HG03159 (cell line): ENCODE data around the gene DERL3.

Experiments
- ATAC-seq: cut with Tn5 transposase; IDR thresholded peaks from one replicate; pipeline ENCODE4 v1.9.1; 2021; ENCODE audit warnings: mild to moderate bottlenecking, moderate library complexity; ENCODE audit not compliant: unreplicated experiment

The DERL3 gene

DNA sequence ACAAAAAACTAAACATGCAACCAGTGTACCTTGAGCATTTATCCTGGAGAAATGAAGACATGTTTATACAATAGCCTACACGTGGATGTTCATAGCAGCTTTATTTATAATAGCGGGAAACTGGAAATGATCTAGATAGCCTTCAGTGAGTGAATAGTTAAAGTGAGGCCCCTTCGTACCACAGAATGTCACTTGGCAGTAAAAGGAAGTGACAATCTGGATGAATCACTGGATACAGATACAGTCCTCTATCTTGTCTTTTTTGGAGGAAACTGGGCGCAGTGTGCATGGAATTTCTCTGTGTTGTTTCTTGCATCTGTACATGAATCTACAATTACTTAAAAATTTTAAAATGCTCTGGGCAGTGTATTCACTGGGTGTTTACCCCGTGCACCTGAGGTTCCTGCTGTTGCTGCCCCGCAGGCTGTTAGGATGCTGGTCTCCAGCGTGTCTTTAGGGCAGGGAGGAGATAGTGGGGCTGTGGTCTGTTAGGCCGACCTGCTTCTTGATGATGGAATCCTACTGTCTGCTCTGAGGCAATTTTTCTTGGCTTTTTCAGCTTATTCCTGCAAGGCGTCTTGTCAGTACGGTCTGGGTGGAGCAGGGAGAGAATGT is 23.2 kb downstream of the DERL3 start:
- no peak for ATAC-seq

DNA sequence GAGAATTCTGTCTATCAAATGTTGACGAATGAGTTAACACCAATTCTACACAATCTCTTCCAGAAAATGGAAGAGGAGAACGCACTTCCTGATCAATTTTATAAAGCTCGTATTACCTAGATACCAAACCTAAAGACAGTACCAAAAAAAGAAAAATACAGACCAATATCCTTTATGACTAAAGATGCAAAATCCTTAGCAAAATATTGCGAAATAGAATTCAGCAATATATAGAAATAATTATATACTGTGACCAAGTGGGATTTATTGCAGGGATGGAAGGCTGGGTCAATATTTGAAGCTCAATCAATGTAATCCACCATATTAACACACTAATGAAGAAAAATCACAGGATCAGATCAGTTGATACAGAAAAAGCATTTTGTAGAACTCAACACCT is 26.4 kb downstream of the DERL3 start:
- no peak for ATAC-seq

DNA sequence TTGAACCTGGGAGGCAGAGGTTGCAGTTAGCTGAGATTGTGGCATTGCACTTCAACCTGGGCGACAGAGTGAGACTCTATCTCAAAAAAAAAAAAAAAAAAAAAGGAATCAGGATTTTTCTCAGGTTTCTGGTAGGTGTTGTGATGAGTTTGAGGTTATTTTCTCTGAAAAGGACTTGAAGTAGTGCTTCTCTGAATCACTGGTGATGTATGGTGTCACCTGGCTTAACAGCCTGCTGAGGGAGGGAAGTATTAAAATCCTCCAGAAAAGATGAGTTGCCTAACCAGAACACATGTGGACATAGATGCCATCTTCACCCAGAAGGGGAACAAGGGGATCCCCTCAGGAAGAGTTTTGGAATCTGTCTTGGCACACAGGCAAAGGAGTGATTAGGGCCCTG is 32.0 kb downstream of the DERL3 start:
- ATAC-seq, result no peak

DNA sequence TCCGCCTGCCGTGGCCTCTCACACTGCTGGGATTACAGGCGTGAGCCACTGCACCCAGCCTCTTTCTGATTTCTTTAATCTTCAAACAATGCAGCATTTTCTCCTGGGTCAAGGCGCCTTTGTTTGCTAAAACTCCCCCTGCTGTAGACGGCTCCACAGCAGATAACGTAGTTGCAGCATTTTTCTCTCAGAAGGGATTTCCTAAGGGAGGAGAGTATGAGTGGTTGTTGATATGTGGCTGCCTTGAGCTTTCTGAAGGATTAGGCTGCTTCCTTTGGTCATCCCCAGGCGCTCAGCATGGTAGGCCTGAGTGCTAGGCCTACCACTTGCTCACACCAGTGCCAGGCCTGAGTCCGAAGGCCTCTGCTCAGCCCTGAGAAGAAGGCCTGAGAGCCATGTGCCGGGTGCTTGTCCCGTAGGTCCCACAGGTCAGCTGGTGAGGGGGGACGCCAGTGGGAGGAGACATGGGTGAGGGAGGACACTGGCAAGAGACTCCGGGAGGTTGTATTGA is 34.0 kb downstream of the DERL3 start:
- ATAC-seq, result no peak

DNA sequence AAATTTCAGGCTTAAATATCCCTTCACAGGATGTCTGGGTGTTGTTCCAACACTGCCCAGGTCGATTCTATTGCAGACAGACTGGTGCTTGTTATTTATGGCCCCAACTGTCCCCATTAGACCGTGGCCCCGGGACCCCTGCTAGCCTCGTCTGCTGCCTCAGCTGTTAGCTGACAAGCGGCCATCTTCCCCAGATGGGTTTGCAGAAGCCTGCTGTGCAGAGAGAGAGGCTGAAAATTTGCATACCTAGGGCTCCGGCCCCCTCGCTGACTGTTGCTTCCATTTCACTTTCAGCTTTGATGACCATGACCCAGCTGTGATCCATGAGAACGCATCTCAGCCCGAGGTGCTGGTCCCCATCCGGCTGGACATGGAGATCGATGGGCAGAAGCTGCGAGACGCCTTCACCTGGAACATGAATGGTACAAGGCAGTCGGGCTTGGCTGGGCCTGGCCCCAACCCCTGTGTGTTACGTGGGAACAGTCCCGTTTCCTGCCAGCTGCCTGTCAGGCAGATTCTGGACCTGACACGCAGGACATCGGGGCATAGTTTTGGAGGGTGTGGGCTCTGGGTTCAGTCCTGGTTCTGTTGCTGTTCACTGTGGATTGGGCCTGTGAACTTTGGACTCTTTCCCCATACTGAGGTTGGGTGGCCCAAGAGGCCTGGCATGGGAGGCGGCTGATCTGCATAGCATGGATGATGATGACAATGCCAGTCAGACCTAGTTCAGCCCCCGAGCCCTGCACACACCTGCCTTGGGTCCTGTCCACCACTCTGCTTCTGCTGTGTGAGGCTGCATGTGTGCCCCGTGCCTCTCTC is 35.6 kb downstream of the DERL3 start:
- ATAC-seq, result no peak

DNA sequence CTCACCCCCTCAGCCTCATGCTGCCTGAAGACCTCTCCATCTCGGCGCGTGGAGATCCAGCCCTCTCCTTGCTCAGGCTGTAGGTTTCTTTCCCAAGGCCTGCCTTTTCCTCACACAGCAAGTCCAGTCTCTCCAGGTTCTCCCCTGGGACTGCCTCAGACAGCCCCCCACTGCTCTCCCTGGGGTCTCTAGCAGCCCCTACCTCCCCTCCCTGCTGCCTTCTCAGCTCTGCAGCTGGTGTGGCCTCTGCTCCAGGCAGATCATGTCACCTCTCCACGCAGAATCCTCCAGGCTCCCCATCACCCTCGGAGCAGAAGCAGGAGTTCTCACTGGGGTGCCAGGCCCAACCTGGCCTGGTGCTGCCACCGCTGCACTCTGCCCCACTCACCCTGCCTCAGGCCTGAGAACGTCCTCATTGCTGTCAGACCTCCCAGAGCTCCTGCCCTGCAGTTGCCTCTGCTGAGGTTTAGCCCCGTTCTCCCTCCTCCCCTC is 36.9 kb downstream of the DERL3 start:
- no peak for ATAC-seq

DNA sequence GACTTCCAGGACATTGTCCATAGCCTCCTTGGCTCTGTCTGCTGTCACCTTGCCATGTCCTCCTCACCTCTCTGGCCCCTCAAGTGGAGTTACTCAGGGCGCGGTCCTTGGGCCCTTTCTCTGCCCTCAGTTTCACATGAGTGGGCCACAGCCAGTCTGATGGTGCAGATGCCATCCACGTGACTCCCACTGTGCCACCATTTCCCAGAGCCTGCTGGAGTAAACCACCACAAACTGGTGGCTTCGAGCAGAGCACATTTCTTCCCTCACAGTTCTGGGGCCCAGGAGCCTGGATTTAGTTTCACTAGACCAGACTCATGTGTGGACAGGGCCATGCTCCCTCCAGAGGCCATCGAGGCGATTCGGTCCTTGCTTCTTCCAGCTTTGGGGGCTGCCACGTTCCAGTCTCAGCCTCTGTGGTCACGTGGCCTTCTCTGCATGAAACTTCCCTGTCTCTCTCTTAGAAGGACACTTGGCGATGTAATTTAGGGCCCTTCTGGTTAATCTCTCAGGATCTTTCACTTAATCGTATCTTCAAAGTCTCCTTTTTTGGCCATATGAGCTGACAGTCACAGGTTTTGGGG is 37.5 kb downstream of the DERL3 start:
- ATAC-seq, result no peak

DNA sequence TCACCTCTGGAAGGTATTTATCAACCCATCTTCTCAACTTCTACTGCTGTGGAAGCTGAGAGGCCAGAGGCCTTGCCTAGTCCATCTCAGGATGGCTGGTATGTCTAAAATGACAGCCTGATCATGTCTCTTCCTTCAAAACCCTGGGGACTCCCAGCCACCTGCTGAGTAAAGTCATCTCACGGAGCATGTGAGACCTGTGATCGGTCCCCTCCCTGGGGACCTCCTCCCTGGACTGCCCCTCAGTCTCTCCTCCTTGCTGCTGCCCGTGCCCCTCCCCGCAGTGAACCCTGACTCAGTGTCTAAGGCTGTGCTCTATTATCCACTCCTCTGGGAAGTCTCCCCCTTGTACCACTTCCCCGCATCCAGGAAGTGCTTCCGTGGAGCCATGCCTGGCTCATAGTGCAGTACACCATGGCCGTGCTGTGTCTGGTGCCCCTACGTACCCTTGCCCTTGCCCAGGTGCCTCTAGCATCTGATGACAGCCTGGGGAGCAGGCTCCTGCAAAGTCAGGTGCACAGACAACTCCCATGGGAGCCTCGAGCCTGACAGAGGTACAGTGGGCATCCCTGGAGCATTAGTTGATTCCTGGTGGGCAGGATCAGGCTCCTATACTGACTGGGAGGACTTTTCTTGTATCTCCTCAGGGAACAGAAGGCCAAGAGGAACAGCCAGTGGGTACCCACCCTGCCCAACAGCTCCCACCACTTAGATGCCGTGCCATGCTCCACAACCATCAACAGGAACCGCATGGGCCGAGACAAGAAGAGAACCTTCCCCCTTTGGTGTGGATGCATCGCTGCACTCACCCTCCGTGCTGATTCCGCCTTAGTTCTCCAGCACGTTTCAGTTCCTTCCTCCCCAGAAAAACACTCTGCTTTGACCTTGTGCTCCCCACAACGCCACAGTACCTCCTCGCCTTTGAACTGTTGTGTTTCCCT is 38.2 kb downstream of the DERL3 start:
- ATAC-seq, result peak; percentile 46

DNA sequence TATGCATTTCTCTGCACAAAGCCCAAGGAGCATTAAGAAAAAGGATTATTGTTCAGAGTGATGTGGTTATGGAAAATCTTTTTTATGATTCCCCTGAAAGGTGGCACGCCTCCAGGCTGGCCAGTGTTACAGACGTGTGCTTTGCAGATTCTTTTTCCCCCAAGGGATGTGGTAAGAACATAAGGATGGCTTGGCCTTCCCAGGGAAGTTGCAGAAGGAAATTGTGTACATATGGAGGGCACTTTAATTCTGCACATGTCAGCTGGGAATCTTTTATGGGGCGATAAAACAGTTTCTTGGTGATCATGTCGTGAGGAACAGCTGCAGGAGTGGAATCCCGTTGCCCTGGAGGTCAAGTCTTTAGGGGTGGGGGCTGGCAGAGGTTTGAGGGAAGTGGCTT is 42.3 kb downstream of the DERL3 start:
- ATAC-seq, result no peak

DNA sequence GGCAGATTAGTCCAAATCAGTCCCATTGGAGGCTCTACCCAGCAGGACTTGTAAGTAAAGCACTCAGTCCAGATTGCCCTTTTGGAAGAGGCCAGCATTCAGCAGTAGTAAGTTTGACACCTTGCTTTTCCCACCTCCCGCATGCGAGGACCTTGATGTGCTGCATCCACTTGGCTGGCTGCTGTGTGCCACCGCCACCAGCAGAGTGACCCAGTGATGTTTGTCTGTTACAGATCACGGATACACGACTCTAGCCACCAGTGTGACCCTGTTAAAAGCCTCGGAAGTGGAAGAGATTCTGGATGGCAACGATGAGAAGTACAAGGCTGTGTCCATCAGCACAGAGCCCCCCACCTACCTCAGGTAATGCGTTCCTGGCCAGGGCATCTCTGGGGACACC is 45.5 kb downstream of the DERL3 start:
- no peak for ATAC-seq

DNA sequence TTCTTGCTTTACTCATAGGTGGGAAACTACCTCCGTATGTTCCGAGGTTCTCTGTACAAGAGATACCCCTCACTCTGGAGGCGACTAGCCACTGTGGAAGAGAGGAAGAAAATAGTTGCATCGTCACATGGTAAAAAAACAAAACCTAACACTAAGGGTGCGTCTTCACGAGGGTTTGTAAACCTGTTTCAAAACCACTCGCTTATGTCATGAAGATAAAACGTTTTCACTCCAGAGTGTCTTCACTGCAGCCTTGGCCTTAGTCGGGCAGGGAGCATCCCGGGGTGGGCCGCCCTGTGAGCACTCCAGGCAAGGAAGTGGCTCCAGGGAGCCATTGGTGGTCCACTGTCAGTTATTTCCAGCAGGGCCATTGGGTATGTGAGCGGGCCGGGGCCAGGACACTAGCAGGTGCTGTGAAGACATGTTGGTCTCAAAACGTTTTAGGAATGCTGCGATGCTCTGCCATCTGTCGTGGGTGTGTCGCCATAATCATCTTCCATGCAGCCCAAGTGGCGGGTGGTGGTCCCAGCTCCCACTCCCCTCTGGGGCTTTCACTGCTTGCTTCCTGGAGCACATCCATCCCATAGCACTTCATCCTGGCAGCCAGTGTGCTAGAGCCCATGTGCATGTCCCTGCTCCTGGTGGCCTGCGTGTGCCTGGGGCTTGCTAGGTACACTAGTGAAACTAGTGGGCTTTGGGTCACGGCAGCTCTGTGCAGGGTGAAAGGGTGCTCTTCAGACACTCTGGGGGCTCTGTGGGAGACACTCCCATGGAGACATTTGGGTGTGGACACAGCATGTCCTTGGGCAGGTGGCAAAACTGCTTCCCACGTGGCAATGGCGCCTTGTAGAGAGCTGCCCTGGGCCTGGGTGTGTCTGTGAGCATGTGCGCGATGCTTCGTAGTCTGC is 46.8 kb downstream of the DERL3 start:
- no peak for ATAC-seq

DNA sequence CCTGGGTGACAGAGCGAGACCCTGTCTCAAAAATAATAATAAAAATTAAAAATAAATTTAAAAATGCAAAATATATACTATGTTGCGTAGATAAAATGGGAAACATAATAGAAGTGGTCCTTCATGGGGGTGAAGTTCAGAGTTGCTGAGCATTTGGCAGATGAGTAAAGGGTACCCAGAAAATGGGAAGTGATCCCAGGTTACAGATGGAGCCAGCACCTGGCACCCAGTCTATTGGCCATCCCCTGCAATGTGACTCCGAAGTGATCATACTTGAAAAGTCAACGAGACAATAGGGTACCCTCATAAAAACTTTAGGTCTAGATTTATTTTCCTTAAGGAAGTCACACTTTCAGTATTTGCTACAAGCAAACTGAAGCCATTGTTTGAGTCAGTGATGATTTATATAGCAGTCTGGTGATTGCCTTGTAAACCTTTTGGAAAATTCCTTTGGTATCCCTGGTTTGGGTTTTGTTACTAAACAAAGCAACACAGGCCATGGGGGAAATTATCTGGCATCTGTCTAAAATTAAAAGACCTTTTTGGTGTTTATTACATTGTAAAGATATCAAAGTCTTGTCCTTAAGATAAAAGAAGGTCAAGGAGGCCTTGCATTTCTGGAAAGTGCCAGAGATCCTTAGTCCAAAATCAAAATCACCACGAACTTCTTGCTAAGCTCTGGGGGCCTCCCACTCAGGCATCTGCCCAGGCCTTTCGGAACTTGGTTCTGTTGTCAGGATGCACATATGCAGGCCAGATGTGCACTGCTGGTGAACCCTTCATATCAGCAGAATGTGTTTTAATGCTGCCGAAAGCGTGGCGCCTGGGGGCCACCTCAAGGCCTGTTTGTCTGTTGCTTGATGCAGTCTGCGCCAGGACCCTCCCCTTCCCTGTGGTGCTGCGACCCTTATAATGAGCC is 47.7 kb downstream of the DERL3 start:
- ATAC-seq, result no peak

DNA sequence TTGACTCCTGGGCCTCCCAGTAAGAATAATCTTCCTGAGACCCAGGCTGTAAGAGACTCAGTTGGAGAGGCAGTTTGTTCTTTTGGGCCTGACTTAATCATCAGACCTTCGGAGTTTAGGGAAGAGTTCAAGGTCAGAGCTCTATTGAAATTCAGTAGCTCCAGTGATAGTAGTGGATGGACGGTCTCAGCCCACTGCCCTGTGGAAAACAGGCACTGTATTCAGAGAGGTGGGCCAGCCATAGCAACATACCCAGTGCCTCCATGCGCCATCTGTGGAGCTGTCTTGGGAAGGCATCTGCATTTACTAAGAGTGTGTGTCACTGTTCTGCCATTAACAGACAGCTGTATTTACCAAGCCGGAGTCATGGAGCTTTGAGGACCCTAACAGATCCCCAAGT is 49.2 kb downstream of the DERL3 start:
- no peak for ATAC-seq

DNA sequence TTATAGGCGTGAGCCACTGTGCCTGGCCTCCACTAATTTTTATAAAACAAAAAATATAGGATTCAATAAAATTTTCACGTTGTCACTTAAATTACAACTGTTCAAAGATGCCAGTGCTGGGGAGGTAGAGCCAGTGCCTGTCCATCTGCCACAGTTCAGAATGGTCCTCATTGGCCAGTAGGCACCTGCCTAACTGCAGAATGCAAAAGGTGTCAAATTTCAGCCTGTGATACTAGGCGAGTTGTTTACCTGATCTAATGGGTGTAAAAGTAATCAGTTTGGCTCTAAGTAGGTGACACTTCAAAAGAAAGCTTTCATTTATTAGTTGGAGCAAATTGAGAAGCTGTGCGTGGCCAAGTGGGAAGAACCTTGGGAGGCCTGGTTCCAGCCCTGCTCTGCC is 49.7 kb downstream of the DERL3 start:
- ATAC-seq, result no peak

DNA sequence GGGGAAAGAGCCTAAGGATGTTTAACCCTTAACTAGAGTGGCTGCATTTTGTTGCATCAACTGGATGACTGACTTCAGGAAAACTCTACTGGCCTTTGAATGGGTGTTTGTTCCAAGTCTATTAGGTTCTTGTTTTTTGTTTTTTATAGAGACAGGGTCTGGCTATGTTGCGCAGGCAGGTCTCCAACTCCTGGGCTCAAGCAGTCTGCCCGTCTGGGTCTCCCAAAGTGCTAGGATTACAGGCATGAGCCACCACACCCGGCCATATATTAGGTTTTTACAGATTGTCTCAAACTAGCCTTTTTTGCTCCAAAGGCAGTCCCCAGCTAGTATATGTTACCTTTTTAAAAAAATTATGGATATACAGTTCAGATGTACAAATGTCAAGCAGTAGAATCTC is 50.9 kb downstream of the DERL3 start:
- no peak for ATAC-seq

DNA sequence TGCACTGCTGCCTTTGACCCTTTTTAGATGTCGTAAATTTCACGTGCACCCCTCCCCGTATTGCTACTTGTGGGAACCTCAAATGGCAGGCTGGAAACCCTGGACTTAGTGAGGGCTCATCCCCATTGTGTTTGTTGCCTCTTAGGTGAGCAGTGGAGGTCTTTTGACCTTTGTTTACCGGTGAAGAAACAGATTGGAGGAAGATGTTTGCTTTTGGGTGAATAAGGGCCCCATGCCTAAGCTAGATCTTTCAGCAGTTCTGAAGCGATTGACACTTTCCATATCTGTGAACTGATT is 51.3 kb downstream of the DERL3 start:
- ATAC-seq, result no peak

DNA sequence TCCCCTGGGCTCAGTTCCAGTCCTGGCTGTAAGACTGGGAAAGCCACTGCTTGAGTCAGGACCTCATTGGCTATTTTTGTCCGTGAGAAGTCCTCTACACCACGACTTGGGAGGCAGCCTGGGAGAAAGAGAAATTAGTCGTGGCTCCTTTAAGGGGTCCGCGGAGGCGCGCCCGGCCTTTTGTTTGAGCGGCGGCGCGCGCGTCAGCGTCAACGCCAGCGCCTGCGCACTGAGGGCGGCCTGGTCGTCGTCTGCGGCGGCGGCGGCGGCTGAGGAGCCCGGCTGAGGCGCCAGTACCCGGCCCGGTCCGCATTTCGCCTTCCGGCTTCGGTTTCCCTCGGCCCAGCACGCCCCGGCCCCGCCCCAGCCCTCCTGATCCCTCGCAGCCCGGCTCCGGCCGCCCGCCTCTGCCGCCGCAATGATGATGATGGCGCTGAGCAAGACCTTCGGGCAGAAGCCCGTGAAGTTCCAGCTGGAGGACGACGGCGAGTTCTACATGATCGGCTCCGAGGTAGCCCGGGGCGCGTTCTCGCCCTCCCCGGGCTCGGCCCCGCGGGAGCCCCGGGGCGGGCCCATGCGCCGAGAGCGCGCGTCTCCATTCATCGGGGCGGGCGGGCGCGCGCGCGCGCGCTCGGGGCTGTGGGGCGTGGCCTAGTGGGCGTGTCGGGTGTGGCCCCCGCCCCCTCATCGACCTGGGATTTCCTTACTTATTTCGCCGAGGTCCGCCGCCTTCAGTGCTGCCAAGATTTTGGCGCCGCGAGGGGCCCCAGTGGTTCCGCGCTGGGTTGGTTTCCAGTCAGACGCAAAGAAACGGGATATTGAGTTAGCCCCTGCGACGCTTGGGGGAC is 51.8 kb downstream of the DERL3 start, which contains the start of gene SMARCB1:
Gene SMARCB1, plus strand, starts transcription at position 215 of the 848 bp plus-strand sequence. Its CDS starts 204 bp downstream, at position 419.
- peak; percentile 68 for ATAC-seq

DNA sequence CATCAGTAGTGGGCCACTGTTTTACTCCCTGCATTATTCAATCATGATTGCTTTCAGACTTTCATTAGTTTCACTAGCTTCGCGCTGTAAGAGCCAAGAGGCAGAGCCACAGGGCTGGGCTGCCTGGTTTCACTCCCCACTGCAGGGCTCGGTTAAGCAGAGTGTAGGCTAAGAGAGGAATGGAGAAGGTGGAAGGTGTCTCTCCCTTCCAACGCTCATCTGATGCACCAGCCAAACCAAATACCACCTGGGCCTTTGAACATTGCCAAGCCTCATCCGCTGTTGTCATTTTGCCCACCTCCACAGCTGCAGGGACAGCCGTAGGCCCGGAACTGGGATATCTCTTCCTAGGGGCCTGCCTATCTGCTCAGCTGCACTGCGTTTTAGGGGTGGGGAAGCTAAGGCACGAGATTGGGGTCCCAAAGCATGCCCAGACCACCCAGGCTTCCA is 52.5 kb downstream of the DERL3 start:
- ATAC-seq, result no peak
